ENCODE data around the gene IRF2BP1.
"Not testable (repeated sequence)": the region's sequence is repeated elsewhere in the genome, so short reads cannot be mapped to it uniquely, and the experiment has no call there.

IRF2BP1 gene

DNA sequence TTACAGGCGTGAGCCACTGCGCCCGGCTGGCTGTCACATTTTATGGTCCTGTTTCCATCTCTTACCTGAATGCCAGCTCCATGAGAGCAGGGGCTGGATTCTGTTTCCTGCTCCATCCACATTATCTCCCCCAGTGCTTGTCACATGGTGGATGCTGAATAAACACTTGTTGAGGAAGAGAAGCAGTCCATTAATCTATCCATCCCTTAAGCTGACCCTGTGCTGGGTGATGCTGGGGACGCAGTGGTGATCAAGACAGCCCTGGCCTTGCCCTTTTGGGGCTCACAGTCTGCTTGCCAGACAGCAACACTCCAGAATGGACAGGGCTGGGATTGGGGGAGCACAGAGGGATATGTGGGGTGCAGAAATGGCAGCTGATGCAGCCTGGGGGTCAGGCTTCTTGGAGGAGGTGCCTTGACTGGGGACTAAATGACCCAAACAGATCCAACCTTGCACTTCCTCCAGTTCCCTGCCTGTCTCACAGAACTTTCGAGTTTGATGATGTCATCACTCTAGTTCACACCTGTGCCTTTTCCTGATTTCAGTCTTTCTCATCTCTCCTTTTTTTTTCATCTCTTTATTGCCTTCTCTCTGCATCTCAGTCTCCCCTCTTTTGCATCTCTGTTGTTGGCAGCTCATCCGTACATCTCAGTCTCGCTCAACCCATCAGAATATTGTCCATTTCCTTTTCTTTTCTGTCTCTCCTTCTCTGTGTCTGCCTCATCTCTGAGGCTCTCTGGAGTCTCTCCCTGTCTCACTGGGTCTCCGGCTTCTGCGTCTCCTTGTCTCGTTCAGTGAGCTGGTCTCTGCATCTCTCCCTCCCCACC, 4.6 kb downstream of the IRF2BP1 start:
- DNase-seq: no peak

DNA sequence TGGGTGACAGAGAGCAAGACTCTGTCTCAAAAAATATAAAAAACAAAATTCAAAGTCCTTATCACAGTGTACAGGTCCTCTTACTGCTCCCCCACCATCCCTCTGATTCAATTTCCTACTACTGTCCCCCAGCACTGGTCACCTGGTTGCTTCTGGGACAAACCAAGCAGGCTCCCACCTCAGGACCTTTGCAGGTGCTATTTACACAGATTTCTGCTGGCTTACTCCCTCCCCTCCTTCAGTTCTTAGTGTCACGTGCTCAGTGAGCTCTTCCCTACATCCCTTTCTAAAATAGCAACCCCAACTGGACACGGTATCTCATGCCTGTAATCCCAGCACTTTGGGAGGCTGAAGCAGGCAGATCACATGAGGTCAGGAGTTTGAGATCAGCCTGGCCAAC, 6.0 kb downstream of the IRF2BP1 start:
- no peak for DNase-seq

DNA sequence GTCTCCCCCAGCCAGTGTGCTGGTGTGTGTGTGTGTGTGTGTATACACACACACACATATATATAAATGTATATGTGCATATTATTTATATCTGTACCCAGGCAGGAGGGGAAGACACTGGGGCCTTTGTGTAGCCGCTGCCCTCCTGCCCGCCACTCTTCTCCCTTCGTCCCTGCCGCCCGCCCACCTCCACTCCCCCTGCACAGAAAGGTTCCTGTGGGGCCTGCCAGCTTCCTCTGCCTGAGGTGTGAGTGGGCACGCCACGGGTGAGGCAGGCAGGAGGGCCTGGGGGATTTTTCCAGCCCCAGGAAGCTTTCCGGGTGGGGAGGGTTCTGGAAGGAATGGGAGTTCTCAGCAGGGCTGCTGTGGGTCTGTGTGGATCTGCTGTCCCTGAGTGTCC, 6.9 kb downstream of the IRF2BP1 start:
- no peak for DNase-seq

DNA sequence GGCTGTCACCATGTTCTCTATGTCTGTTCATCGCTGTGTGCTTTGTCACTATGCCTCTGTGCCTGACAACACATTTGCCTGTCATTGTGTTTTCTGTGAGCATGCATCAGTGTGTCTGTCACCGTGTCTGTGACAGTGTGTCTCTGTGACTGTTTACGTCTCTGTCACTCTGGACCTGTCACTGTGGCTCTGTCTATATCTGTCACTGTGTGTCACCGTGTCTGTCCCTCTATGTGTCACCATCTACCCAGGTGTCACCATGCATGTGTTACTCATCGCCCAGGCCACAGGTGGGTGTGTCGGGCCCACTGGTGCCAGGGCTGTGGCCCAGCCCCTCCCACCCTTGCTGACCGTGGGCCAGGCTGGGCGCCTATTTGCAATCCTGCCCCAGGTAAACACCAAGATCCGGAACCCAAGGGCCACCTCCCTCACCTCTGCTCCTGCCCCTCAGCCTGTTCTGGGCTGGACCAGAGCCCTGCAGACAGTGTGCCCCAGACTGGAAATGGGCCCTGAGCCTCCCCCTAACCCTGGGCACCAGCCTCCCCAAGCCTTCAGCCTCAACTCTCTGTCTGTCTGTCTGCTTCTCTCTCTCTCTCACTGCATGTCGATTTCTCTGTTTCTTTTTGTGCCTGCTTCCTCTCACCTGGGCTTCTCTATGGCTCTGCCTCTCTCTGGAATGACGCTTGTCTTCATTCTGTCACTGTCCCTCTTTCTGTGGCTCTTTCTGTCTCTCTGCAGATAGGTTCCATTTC, 7.7 kb downstream of the IRF2BP1 start:
- no peak for DNase-seq

DNA sequence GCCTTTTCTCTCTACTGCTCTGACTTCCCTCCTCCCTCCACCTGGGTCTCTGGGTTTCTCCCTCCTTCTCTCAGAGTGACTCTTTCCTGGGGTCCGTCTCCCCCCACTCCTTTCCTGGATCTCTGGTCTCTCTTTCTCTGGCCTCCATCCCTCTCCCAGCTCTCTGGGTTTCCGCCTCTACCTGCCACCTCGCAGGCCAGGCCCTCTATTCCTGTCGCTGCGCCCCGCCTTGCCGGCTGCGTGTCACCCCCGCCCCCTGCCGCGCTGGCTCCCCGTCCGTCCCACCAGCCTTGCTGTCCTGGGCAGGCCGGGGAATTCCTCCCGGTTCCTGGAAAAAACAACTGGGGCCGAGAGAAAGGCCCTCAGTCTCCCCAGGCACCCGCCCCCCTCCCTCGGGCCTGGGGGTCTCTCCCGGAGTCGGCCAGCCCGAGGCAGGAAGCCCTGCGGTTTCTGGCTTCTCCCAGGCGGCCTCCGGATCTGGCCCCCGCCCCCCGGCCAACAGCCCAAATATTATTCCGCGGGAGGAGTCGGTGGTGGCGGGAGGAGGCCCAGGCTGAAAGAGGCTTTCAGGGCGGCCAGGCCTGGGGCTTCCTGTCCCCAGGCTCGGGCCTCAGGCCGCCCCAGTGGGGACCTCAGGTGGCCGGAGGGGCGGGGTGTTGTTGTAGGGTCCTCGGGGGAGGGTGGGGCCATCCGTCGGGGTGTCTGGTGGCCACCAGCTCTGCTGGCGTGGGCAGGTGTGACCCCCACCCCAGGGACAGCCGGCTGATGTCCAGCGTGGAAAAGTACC, 9.3 kb downstream of the IRF2BP1 start:
- no peak for DNase-seq

DNA sequence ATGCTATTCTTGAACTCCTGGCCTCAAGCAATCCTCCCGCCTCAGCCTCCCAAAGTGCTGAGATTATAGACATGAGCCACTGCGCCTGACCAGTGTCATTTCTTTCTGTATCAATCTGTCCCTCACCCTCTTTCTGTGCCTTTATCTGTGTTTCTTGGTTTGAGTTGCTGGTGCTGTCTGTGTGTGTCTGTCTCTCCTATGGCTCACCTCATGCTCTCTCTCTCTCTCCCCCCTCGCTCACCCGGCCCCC, 9.9 kb downstream of the IRF2BP1 start:
- DNase-seq: no peak

GRCh38 chr19:45874620-45874966, 11.3 kb downstream of the IRF2BP1 start:
- DNase-seq: no peak

DNA sequence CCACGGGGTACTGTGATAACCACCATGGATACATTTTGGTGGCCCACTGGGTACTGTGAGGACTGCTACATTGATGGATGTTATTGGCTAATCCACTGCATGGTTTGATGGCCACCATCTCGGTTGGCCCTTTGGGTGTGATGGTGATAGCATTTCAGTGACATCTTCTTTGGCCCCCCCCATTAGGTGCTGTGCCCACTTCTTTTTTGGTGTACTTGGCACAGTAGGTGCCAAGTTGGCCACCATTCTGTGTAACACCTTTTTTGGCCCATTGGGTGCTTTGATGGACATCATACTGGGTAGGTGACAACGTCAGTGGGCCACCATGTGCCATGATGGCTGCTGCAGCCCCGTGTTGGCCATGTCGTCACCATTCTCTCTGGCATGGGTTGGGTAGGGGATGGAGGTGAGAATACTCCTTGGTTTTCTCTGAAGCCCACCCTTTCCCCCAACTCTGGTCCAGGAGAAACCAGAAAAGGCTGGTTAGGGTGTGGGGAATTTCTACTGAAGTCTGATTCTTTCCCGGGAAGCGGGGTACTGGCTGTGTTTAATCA, 12.6 kb downstream of the IRF2BP1 start:
- no peak for DNase-seq

GRCh38 chr19:45872095-45872919, 13.6 kb downstream of the IRF2BP1 start:
- DNase-seq: no peak

DNA sequence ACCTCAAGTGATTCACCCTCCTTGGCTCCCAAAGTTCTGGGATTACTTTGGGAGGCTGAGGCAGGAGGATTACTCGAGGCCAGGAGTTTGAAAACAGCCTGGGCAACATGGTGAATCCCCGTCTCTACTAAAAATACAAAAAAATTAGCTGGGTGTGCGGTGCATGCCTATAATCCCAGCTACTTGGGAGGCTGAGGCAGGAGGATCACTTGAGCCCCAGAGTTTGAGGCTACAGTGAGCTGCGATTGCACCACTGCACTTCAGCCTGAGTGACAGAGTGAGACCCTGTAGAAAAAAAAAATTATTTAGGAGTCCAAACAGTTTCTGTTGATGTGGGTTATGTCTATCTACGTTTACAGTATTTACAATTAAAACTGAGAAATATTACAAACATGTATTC, 15.1 kb downstream of the IRF2BP1 start:
- no peak for DNase-seq

DNA sequence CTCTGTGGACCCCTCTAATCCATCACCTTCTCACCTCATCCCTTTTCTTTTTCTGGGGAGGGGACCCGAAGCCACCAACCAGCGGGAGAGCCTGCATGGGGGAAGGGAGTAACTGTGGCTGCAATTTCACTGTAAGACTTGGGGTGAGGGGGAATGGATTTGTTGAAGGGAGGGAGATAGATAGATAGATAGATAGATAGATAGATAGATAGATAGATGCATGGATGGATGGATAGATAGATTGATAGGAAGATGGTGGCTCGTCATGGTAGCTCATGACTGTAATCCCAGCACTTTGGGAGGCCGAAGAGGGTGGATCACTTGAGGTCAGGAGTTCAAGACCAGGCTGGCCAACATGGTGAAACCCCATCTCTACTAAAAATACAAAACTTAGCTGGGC, 18.7 kb downstream of the IRF2BP1 start:
- DNase-seq: not testable (repeated sequence)

DNA sequence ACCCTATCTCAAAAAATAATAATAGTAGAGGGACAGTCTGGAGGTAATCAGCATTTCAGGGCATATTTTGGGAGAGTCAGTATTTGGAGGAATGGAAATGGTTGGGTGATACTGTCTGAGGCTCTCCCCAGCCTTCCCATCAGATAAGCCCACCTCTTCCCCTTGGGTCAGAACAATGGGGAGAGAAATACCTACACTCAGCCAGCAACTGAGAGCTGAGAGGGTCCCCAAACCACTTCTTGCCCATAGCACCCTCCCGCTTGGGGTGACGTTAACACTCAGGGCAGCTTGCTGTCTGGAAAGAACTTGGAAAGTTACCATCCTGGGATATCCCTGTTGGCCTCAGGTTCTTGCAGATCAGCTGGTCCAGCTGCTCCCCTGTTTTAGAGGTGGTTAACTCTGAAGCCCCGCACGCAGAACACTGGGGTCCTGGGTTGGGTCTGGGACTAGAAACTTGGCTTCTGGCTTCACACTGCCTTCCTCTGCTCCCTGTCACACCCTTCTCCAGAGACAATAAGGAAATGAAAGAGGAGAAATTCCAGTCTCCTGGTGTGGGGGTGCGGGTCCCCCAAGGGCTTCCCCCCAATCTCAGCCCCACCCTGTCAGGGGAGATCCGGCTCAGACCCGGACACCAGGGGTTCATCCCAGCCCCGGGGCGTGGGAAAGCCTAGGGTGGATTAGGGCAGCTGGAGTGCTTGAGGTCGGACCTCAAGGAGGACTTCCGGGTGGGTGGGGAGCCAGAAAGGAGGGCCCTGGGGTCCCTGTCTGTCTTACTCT, 19.4 kb downstream of the IRF2BP1 start:
- no peak for DNase-seq

- no peak for DNase-seq
Measured at GRCh38 chr19:45865269-45865948, 20.5 kb downstream of the IRF2BP1 start.

DNA sequence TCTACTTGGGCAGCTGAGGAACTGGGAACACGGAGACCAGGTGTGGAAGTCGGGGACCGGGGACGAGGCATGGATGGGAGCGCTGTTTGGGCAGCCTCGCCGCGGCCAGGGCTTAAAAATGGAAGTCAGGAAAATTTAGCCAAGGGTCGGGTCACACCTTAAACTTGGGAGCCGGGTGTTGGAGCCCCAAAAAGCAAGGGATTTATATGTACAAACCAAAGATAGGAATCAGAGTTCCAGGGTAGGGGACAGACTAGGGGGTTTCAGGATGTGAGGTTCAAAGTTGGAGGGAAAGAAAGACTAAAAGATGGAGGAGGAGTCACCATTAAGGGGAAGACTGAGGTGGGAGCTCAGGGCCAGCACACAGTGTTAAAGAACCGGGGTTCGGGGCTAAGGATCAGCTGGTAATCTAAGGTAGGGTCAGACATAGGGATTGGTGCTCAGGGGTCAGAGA, 21.3 kb downstream of the IRF2BP1 start:
- DNase-seq: no peak

DNA sequence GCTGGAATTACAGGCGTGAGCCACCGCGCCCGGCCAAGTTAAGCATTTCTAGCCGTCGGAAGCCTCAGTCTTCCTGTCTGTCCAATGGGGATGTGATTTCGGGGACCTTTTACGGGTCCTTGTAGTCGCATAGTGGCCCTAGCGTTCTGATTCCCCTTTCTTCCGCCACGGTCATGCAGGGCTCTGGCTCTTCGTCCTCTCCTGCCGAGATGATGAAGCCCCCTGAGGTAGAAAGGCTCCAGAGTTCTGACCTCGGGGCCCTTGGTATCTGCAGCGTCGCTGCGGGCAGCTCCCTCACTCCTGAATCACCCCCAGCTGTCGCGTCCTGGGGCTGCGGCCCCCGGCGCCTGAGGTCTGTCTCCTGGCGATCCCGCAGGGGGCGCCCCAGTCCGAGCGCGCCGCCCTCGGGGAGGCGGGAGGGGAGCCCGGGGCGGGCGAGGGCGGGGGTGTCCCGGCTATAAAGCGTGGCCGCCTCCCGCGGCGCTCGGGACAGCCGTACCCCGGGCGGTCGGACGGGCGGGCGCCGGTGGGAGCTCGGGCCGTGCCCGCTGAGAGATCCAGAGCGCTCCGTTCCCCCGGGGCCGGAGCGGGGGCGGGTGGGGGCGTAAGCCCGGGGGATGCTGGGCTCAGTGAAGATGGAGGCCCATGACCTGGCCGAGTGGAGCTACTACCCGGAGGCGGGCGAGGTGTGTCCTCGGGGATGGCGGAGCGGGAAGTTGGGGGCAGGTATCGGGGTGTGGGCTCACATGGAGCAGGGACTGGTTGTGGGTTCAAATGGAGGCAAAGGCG, 21.9 kb downstream of the IRF2BP1 start, which contains the start of gene FOXA3:
Gene FOXA3 (plus strand): TSS at position 487 of the 789 bp plus-strand sequence. CDS start 131 bp downstream, at position 618.
- DNase-seq: peak; percentile 48

DNA sequence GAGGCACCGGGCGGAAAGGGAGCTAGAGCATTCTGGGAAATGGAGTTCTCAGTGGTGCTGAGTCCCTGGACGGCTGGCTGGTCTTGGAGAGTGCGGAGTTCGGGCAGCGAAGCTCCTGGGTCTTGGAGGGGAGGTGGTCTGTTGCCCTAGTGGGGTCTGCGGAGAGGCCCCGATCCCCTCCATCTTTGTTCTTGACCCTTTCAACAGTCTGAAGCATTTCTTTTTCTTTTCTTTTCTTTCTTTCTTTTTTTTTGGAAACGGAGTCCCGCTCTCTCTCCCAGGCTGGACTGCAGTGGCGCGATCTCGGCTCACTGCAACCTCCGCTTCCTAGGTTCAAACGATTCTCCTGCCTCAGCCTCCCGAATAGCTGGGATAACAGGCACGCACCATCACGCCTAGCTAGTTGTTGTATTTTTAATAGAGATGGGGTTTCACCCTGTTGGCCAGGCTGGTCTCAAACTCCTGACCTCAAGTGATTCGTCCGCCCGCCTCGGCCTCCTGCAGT, 22.6 kb downstream of the IRF2BP1 start:
- DNase-seq: no peak

- DNase-seq: peak; percentile 97
Measured at GRCh38 chr19:45862564-45863334, 23.2 kb downstream of the IRF2BP1 start, which contains the start of gene SYMPK. Gene SYMPK (minus strand): TSS chr19:45863147. CDS start chr19:45854495, 8,652 bp downstream.

GRCh38 chr19:45862271-45862563, 23.7 kb downstream of the IRF2BP1 start:
- DNase-seq: no peak

Data from activated effector memory CD4-positive, alpha-beta T cell treated with Interleukin-2 at 50 U/mL for 16 hours (primary cell).